ENCODE results near the gene FSD1. TPM values are rescaled to one million over a fixed set of nuclear protein-coding genes. Genes with fewer than 3 reads are reported as not detected.

FSD1 gene
- total RNA-seq, 2 experiments from 2014 or later = 19.8 to 23.2 TPM

DNA sequence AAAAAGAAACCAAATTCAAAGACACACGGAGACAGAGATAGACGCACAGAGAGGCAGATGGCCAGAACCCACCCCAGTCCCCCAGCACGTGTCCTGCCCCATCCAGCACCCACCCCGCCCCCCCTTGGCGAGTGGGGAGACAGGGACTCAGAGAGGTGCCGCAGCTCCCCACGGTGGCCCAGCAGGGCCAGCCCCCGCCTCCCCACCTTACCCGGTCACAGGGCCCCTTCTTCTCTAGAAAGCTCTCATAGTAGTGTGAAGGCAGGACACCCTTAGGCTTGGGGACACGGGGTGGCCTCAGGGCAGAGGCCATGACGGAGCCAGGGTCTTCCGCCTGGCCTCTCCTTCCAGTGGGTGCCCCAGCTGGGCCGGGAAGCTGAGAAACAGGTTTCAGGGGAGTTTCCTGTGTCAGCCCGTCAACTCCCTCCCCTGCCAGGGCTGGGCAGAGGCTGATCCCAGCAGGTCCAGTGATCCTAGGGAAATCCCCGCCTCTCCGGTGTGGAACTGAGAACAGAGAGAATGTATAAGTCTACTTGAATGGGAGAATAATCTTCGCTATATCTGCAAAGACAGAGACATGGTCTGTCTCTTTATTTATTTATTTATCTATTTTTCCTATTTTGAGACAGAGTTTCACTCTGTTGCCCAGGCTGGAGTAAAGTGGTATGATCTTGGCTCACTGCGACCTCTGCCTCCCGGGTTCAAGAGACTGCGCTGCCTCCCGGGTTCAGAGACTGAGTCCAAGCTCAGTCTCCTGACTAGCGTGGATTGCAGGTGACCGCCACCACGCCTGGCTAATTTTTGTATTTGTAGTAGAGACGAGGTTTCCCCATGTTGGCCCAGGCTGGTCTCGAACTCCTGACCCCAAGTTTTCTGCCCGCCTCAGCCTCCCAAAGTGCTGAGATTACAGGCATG lies 34.3 kb downstream of the FSD1 start, which contains the start of gene STAP2:
Gene STAP2, minus strand, starts transcription at position 387 of the 915 bp plus-strand sequence. Its CDS starts 74 bp downstream, at position 313.
- BruUV-seq (replicated peaks) = no TSS peak
- peak within 1 kb of the TSS; percentile 25 for H3K4me2 ChIP-seq (ENCODE audit: low read length)
- H3K27ac ChIP-seq (ENCODE audit: low read depth, low read length, poor library complexity, severe bottlenecking) = no peak within 1 kb of the TSS

DNA sequence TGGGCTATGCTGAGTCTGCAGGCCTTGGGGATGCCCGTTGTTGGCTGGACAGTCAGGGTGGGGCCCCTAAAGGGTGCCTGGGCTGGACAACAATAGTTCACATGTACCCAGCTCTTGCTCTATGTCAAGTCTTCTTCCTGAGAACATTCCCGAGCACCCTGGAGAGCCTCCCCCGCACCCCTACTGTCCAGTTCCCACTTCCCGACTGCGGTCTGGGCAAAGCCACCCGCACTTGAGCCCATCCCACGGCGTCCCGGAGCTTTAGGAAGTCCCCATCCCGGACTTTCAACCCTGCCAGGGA lies 37.9 kb downstream of the FSD1 start:
- peak overlapping the region; percentile 72 for H3K4me3 ChIP-seq (ENCODE audit: low read depth, low read length, poor library complexity, severe bottlenecking)
- peak overlapping the region; percentile 68; the same call in 1 of the 2 replicates for H2AFZ ChIP-seq (ENCODE audit: low read length)
- ChIA-PET POLR2A (interaction anchor here (0.6 to 1.5 kb wide), 8 partner anchors 22 to 198 kb away, joined by 3 to 5 read pairs (median 3); partner anchors contain the start of genes HDGFL2 and LRG1), CTCF (ENCODE audit: unreplicated experiment) (interaction anchor here (0.6 to 1.4 kb wide), 3 partner anchors 10 to 65 kb away, joined by 3 to 5 read pairs (median 3); partner anchors contain the start of gene CHAF1A)
- BruUV-seq (replicated peaks) = no TSS peak
- no peak for TF ChIP-seq EZH2phosphoT487 (IDR thresholded peaks at IDR 0.05; ENCODE audit: borderline replicate concordance, low read depth, low read length)
- TF ChIP-seq, protein P1, sequence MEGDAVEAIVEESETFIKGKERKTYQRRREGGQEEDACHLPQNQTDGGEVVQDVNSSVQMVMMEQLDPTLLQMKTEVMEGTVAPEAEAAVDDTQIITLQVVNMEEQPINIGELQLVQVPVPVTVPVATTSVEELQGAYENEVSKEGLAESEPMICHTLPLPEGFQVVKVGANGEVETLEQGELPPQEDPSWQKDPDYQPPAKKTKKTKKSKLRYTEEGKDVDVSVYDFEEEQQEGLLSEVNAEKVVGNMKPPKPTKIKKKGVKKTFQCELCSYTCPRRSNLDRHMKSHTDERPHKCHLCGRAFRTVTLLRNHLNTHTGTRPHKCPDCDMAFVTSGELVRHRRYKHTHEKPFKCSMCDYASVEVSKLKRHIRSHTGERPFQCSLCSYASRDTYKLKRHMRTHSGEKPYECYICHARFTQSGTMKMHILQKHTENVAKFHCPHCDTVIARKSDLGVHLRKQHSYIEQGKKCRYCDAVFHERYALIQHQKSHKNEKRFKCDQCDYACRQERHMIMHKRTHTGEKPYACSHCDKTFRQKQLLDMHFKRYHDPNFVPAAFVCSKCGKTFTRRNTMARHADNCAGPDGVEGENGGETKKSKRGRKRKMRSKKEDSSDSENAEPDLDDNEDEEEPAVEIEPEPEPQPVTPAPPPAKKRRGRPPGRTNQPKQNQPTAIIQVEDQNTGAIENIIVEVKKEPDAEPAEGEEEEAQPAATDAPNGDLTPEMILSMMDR (conservative IDR thresholded peaks at IDR 0.05; ENCODE audit: low read length) = no peak
- H3K79me2 ChIP-seq (ENCODE audit: insufficient read depth, low read depth, low read length) = no peaks in the 10 kb centered on the region
- intact Hi-C loops (cut with micrococcal nuclease; ENCODE audit: unreplicated experiment) = loop anchor here (2.0 kb wide), 1 partner anchor 59 kb away; the partner anchor contains the start of gene SH3GL1
- H3K4me1 ChIP-seq (ENCODE audit: insufficient read depth, low read length, poor library complexity, severe bottlenecking) = peaks cover 15% of the 10 kb centered on the region
- H3K27ac ChIP-seq (ENCODE audit: low read depth, low read length, poor library complexity, severe bottlenecking) = peak overlapping the region; percentile 42
- H3K9me2 ChIP-seq (ENCODE audit: insufficient read depth, low read length) = no peaks in the 10 kb centered on the region
- H3K4me2 ChIP-seq (ENCODE audit: low read length) = peak overlapping the region; percentile 86
- H3K36me3 ChIP-seq (ENCODE audit: insufficient read depth, low read length) = peaks cover 8% of the 10 kb centered on the region; the same call in 1 of the 2 replicates
- no peaks in the 10 kb centered on the region for H4K20me1 ChIP-seq (ENCODE audit: insufficient read depth, low read length)
- H3K9me3 ChIP-seq (ENCODE audit: low read length) = no peaks in the 10 kb centered on the region
- DNase-seq (ENCODE audit: low spot score) = no peak

More for the DNA sequence above, 34.3 kb downstream of the FSD1 start, which contains the start of gene STAP2:
- POLR2A ChIA-PET = no interaction called here
- Histone ChIP-seq H3K79me2 (ENCODE audit: insufficient read depth, low read depth, low read length) (no peaks in the 10 kb centered on the region), H3K4me1 (ENCODE audit: insufficient read depth, low read length, poor library complexity, severe bottlenecking) (peaks cover 9% of the 10 kb centered on the region), H2AFZ (ENCODE audit: low read length) (peak within 1 kb of the TSS; percentile 37), H3K36me3 (ENCODE audit: insufficient read depth, low read length) (no peaks in the 10 kb centered on the region), H3K4me3 (ENCODE audit: low read depth, low read length, poor library complexity, severe bottlenecking) (peak within 1 kb of the TSS; percentile 1), H4K20me1 (ENCODE audit: insufficient read depth, low read length) (no peaks in the 10 kb centered on the region), H3K9me3 (ENCODE audit: low read length) (no peaks in the 10 kb centered on the region), H3K9me2 (ENCODE audit: insufficient read depth, low read length) (no peaks in the 10 kb centered on the region)
- no peak for DNase-seq (ENCODE audit: low spot score)
- no peak for TF ChIP-seq EZH2phosphoT487 (IDR thresholded peaks at IDR 0.05; ENCODE audit: borderline replicate concordance, low read depth, low read length)
- TF ChIP-seq, protein P1 (conservative IDR thresholded peaks at IDR 0.05; ENCODE audit: low read length) = no peak
- CTCF ChIA-PET (ENCODE audit: unreplicated experiment) = no interaction called here
- intact Hi-C loops (cut with micrococcal nuclease; ENCODE audit: unreplicated experiment) = no loop called here

All from OCI-LY7 (cell line).